ENCODE data around the gene CD81.
"Not testable (repeated sequence)": the region's sequence is repeated elsewhere in the genome, so short reads cannot be mapped to it uniquely, and the experiment has no call there.

- TF ChIP-seq CTCF (conservative IDR thresholded peaks at IDR 0.05; ENCODE audit: low read depth, low read length); EZH2 (IDR thresholded peaks at IDR 0.05; ENCODE audit: borderline replicate concordance, low read depth, low read length, poor library complexity, severe bottlenecking): not testable (repeated sequence)
These were observed 12.7 kb upstream of the CD81 start for GRCh38 chr11:2364386-2364785.

Data from A673 (cell line).